Subcutaneous abdominal adipose tissue (tissue), 5 donors: Measurements from ENCODE around the gene UGT3A2.
"Not testable (repeated sequence)": the region's sequence is repeated elsewhere in the genome, so short reads cannot be mapped to it uniquely, and the experiment has no call there.

Source experiments
- H3K27ac ChIP-seq: one replicate; pipeline ENCODE4 v1.7.0; 2013; ENCODE audit warnings: low read depth, mild to moderate bottlenecking, inconsistent platforms, low read length, moderate library complexity
- H3K27me3 ChIP-seq, 5 donors: one replicate each; pipeline ENCODE4 v1.7.0; 2013; ENCODE audit warnings: low read length in 5 of 5, inconsistent platforms in 1 of 5; ENCODE audit not compliant: control insufficient read depth in 5 of 5, insufficient read depth in 4 of 5
- H3K36me3 ChIP-seq, 5 donors: one replicate each; pipeline ENCODE4 v1.7.0; 2013; ENCODE audit warnings: low read length in 5 of 5; ENCODE audit not compliant: control insufficient read depth in 5 of 5, insufficient read depth in 5 of 5
- H3K4me1 ChIP-seq, 5 donors: one replicate each; pipeline ENCODE4 v1.7.0; 2013; ENCODE audit warnings: low read length in 5 of 5, mild to moderate bottlenecking in 3 of 5, moderate library complexity in 1 of 5; ENCODE audit not compliant: control insufficient read depth in 5 of 5, insufficient read depth in 5 of 5
- H3K4me3 ChIP-seq, 5 donors: one replicate each; pipeline ENCODE4 v1.7.0; 2013; ENCODE audit warnings: low read length in 5 of 5, low read depth in 1 of 5
- H3K9ac ChIP-seq, 5 donors: one replicate each; pipeline ENCODE4 v1.7.0; 2013; ENCODE audit warnings: low read length in 5 of 5, mild to moderate bottlenecking in 4 of 5, moderate library complexity in 3 of 5
- H3K9me3 ChIP-seq, 5 donors: one replicate each; pipeline ENCODE4 v1.7.0; 2013; ENCODE audit warnings: low read length in 5 of 5; ENCODE audit not compliant: control insufficient read depth in 5 of 5
- donor health status: healthy.
- donor health status: healthy.
- donor health status: healthy.
- donor health status: healthy.
- donor health status: healthy.

UGT3A2 gene

GRCh38 chr5:36055984-36056383 lies 10.7 kb downstream of the UGT3A2 start:
- Histone ChIP-seq H3K27ac (no peak overlapping the region), H3K27me3 (peaks cover 0 to 3% (median 0%) of the 10 kb centered on the region in 5 donors), H3K4me1 (no peaks in the 10 kb centered on the region), H3K36me3 (no peaks in the 10 kb centered on the region), H3K4me3 (no peak overlapping the region), H3K9ac (no peak overlapping the region), H3K9me3 (no peaks in the 10 kb centered on the region)

GRCh38 chr5:36054647-36055046 lies 12.0 kb downstream of the UGT3A2 start:
- Histone ChIP-seq H3K27me3 (peaks cover 0 to 3% (median 0%) of the 10 kb centered on the region in 5 donors), H3K9me3 (no peaks in the 10 kb centered on the region), H3K9ac (no peak overlapping the region), H3K4me1 (no peaks in the 10 kb centered on the region), H3K27ac (no peak overlapping the region), H3K4me3 (no peak overlapping the region), H3K36me3 (no peaks in the 10 kb centered on the region)

- Histone ChIP-seq H3K36me3 (no peaks in the 10 kb centered on the region), H3K27ac (no peak overlapping the region), H3K4me1 (no peaks in the 10 kb centered on the region), H3K9ac (no peak overlapping the region), H3K27me3 (peaks cover 0 to 3% (median 0%) of the 10 kb centered on the region in 5 donors), H3K9me3 (no peaks in the 10 kb centered on the region), H3K4me3 (no peak overlapping the region)
Observed at GRCh38 chr5:36052538-36052937, 14.1 kb downstream of the UGT3A2 start.

GRCh38 chr5:36049949-36050348 lies 16.7 kb downstream of the UGT3A2 start:
- no peak overlapping the region for H3K4me3 ChIP-seq
- H3K36me3 ChIP-seq: no peaks in the 10 kb centered on the region
- no peaks in the 10 kb centered on the region for H3K9me3 ChIP-seq
- H3K9ac ChIP-seq: no peak overlapping the region
- H3K27ac ChIP-seq: no peak overlapping the region
- H3K4me1 ChIP-seq: no peaks in the 10 kb centered on the region
- no peaks in the 10 kb centered on the region for H3K27me3 ChIP-seq

- Histone ChIP-seq H3K36me3 (no peaks in the 10 kb centered on the region), H3K9me3 (no peaks in the 10 kb centered on the region), H3K9ac (no peak overlapping the region), H3K4me3 (no peak overlapping the region), H3K27me3 (no peaks in the 10 kb centered on the region), H3K4me1 (no peaks in the 10 kb centered on the region), H3K27ac (no peak overlapping the region)
Observed at GRCh38 chr5:36047384-36048160, 19.1 kb downstream of the UGT3A2 start.

GRCh38 chr5:36045895-36046294 lies 20.8 kb downstream of the UGT3A2 start:
- Histone ChIP-seq H3K9ac (no peak overlapping the region), H3K4me3 (no peak overlapping the region), H3K27ac (no peak overlapping the region), H3K4me1 (no peaks in the 10 kb centered on the region), H3K27me3 (no peaks in the 10 kb centered on the region), H3K9me3 (no peaks in the 10 kb centered on the region), H3K36me3 (no peaks in the 10 kb centered on the region)

GRCh38 chr5:36041537-36041845 lies 25.2 kb downstream of the UGT3A2 start:
- Histone ChIP-seq H3K27me3 (peaks cover 0 to 2% (median 0%) of the 10 kb centered on the region in 5 donors), H3K4me3 (no peak overlapping the region), H3K9me3 (no peaks in the 10 kb centered on the region), H3K36me3 (no peaks in the 10 kb centered on the region), H3K27ac (no peak overlapping the region), H3K9ac (no peak overlapping the region), H3K4me1 (no peaks in the 10 kb centered on the region)

GRCh38 chr5:36040651-36041536 lies 25.8 kb downstream of the UGT3A2 start:
- Histone ChIP-seq H3K9ac (no peak overlapping the region), H3K27ac (no peak overlapping the region), H3K4me3 (no peak overlapping the region), H3K36me3 (no peaks in the 10 kb centered on the region), H3K27me3 (peaks cover 0 to 2% (median 0%) of the 10 kb centered on the region in 5 donors), H3K4me1 (no peaks in the 10 kb centered on the region), H3K9me3 (no peaks in the 10 kb centered on the region)

GRCh38 chr5:36035696-36036095 lies 31.0 kb downstream of the UGT3A2 start:
- H3K9me3 ChIP-seq: no peaks in the 10 kb centered on the region
- H3K27ac ChIP-seq: no peak overlapping the region
- H3K36me3 ChIP-seq: no peaks in the 10 kb centered on the region
- H3K27me3 ChIP-seq: peaks cover 0 to 2% (median 0%) of the 10 kb centered on the region in 5 donors
- H3K9ac ChIP-seq: no peak overlapping the region
- no peaks in the 10 kb centered on the region for H3K4me1 ChIP-seq
- no peak overlapping the region for H3K4me3 ChIP-seq

- H3K4me3 ChIP-seq, H3K9me3 ChIP-seq, H3K36me3 ChIP-seq, H3K27me3 ChIP-seq, H3K4me1 ChIP-seq, H3K9ac ChIP-seq, H3K27ac ChIP-seq: not testable (repeated sequence)
Observed at GRCh38 chr5:36034536-36035134, 32.0 kb downstream of the UGT3A2 start.
